ENCODE results near the gene MCC. TPM values are rescaled to one million over a fixed set of nuclear protein-coding genes. Genes with fewer than 3 reads are reported as not detected.

The MCC gene
- total and polyA plus RNA-seq, 2 of the 4 experiments (the other 2 are of a cell fraction), result 5.0 to 20.6 TPM

- ChIA-PET POLR2A (ENCODE audit: unreplicated experiment) (no interaction called here), CTCF (interaction anchor here (0.6 kb wide), 1 partner anchor 13 kb away, joined by 3 read pairs; no protein-coding TSS in a partner anchor)
- Histone ChIP-seq H3K9me1 (ENCODE audit: insufficient read depth, low read length) (0 out of 2 replicates have a peak, but pooled peaks cover 10% of the 10 kb centered on the region), H2BK5ac (ENCODE audit: low read depth, low read length, poor library complexity, severe bottlenecking) (no peak overlapping the region), H2AK9ac (replicated peaks; ENCODE audit: low read depth, low read length, poor library complexity) (no peak overlapping the region), H4K8ac (ENCODE audit: low read depth in 2 of 2, low read length in 2 of 2) (no peak overlapping the region), H2AFZ (replicated peaks; ENCODE audit: low read length, poor library complexity) (no peak overlapping the region), H3K36me3 (ENCODE audit: control insufficient read depth, insufficient read depth, low read length) (no peaks in the 10 kb centered on the region), H3K4ac (ENCODE audit: low read depth, low read length) (peak overlapping the region; percentile 31; the same call in 1 of the 2 replicates), H4K91ac (ENCODE audit: insufficient read depth, low read depth, low read length) (no peak overlapping the region; the same call in 1 of the 2 replicates), H3K18ac (ENCODE audit: low read depth, low read length) (peak overlapping the region; percentile 56), H3K56ac (ENCODE audit: extremely low read depth, insufficient read depth, low read length) (no peak overlapping the region), H3K23ac (ENCODE audit: low read depth, low read length) (no peak overlapping the region; the same call in 1 of the 2 replicates), H3K9ac (ENCODE audit: low read depth, low read length) (no peak overlapping the region), H3K27ac (ENCODE audit: insufficient read depth, low read length) (no peak overlapping the region), H4K20me1 (ENCODE audit: insufficient read depth, low read length) (peaks cover 10% of the 10 kb centered on the region; the same call in 1 of the 2 replicates), H3K9me3 (ENCODE audit: control insufficient read depth, insufficient read depth, low read length) (no peaks in the 10 kb centered on the region), H2BK20ac (ENCODE audit: low read depth, low read length) (peak overlapping the region; percentile 21; the same call in 1 of the 2 replicates), H3K79me1 (ENCODE audit: low read depth in 1 of 2, low read length in 2 of 2) (peaks cover 10 to 41% of the 10 kb centered on the region in 2 experiments), H4K5ac (ENCODE audit: low read depth, low read length) (peak overlapping the region; percentile 68; the same call in 1 of the 2 replicates), H2AK5ac (ENCODE audit: low read depth, low read length) (peak overlapping the region; percentile 78; the same call in 1 of the 2 replicates), H3K14ac (replicated peaks; ENCODE audit: low read depth, low read length) (0 out of 2 replicates have a peak overlapping the region, but pooled peaks have one; percentile 28), H3K4me2 (ENCODE audit: low read depth, low read length) (peak overlapping the region; percentile 49; the same call in 1 of the 2 replicates), H3K4me3 (ENCODE audit: insufficient read depth, low read depth, low read length) (no peak overlapping the region), H2BK15ac (ENCODE audit: low read depth, low read length) (no peak overlapping the region), H3K4me1 (ENCODE audit: control insufficient read depth, insufficient read depth, low read length) (peaks cover 18% of the 10 kb centered on the region), H2BK120ac (ENCODE audit: low read depth, low read length) (peak overlapping the region; percentile 36; the same call in 1 of the 2 replicates), H3K27me3 (ENCODE audit: control insufficient read depth, insufficient read depth, low read length) (no peaks in the 10 kb centered on the region)
- no TSS peak for BruUV-seq (replicated peaks)
- intact Hi-C loops (cut with micrococcal nuclease) (loop anchor here (10.0 kb wide), 1 partner anchor 309 kb away; the partner anchor contains the start of gene YTHDC2), dilution Hi-C loops (cut with HindIII; ENCODE audit: low sequenced_read_pairs, unreplicated experiment) (no loop called here), in situ Hi-C loops (cut with MboI; ENCODE audit: low sequenced_read_pairs) (no loop called here)
- no CpG with 5 or more reads among the region's 1 CpG for WGBS, 2 experiments (ENCODE audit: extremely low coverage in 2 of 2, insufficient read length in 1 of 2)
- no peak for DNase-seq
- peak; percentile 8; the same call in 1 of the 2 replicates for ATAC-seq (ENCODE audit: low read depth)
- TF ChIP-seq RAD21 (IDR thresholded peaks at IDR 0.05; ENCODE audit: low read length), result no peak
- TF ChIP-seq CTCF (conservative IDR thresholded peaks at IDR 0.05; ENCODE audit: low read depth, low read length), result no peak
- no peak for TF ChIP-seq MXI1 (IDR thresholded peaks at IDR 0.05; ENCODE audit: borderline replicate concordance, low read depth, low read length)
Observed at GRCh38 chr5:113205323-113205722, 282.9 kb downstream of the MCC start.
